ENCODE measurements around the gene LRRTM1.

The LRRTM1 gene

DNA sequence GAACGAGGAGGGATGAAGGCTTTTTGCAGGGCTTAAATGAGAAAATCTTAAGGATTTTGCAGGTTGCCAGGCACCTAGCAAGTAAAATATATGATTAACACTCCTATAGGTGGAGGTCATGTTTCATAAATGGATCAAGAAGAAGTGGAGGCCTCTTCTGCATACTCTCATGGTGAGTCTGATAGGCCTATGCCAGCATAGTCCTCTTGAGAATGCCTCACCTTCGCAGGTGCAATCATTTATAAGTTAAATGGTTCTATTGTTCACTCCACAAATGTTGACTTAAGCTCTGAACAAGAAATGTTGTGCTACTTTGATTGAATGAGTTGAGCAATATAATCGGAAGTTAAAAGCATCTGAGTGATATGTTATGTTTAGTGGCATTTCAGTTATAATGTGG is 12.1 kb downstream of the LRRTM1 start:
- TF ChIP-seq, protein P1, sequence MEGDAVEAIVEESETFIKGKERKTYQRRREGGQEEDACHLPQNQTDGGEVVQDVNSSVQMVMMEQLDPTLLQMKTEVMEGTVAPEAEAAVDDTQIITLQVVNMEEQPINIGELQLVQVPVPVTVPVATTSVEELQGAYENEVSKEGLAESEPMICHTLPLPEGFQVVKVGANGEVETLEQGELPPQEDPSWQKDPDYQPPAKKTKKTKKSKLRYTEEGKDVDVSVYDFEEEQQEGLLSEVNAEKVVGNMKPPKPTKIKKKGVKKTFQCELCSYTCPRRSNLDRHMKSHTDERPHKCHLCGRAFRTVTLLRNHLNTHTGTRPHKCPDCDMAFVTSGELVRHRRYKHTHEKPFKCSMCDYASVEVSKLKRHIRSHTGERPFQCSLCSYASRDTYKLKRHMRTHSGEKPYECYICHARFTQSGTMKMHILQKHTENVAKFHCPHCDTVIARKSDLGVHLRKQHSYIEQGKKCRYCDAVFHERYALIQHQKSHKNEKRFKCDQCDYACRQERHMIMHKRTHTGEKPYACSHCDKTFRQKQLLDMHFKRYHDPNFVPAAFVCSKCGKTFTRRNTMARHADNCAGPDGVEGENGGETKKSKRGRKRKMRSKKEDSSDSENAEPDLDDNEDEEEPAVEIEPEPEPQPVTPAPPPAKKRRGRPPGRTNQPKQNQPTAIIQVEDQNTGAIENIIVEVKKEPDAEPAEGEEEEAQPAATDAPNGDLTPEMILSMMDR (IDR thresholded peaks at IDR 0.05; ENCODE audit: borderline replicate concordance, insufficient read depth, low read depth, low read length): no peak
- no peak overlapping the region for H3K4me3 ChIP-seq (ENCODE audit: low read depth, low read length)

DNA sequence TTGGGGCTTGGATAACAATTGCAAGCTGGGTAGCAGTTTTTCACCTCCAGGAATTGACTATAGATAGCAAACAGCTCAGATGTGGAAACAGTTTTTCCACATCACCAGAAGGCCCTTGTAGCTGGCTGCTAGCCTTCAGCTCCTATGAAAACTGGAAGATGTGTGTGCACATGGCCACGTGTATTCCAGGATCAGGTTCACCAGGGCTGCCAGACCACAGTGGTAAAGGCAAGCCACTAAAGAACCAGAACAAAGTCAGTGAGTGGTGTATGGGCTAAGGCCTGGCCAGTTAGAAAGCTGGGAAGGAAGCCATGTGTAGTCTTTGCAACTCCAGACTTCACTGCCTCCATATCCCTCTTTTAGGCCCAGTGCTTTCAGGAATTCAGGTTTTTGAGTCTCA is 12.9 kb downstream of the LRRTM1 start:
- H3K4me3 ChIP-seq (ENCODE audit: low read depth, low read length): no peak overlapping the region
- TF ChIP-seq, protein P1 (IDR thresholded peaks at IDR 0.05; ENCODE audit: borderline replicate concordance, insufficient read depth, low read depth, low read length): no peak

- TF ChIP-seq, protein P1 (IDR thresholded peaks at IDR 0.05; ENCODE audit: borderline replicate concordance, insufficient read depth, low read depth, low read length): no peak
- no peak overlapping the region for H3K4me3 ChIP-seq (ENCODE audit: low read depth, low read length)
Observed at GRCh38 chr2:80288576-80288975, 16.0 kb downstream of the LRRTM1 start.

DNA sequence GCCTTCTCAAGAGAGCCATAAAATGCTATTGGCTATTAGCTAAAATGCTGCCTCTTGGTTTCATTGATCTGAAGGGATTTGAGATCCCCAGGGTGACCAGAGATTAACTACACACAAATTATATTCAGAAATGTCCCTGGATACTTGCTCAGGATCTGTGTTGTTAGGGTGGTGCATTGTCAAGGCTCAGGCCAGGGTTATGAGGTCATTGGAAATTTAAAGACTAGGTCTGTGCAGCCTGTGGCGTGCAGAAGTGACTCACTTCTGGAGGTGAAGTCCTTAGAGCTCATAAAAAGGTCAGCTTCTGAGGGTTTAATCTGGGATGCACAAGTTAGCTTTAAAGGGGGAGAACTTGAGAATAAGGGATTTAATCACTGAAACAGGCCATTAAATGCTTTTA is 23.5 kb downstream of the LRRTM1 start:
- TF ChIP-seq, protein P1 (IDR thresholded peaks at IDR 0.05; ENCODE audit: borderline replicate concordance, insufficient read depth, low read depth, low read length): no peak
- no peak overlapping the region for H3K4me3 ChIP-seq (ENCODE audit: low read depth, low read length)

GRCh38 chr2:80280598-80280997 is 24.0 kb downstream of the LRRTM1 start:
- TF ChIP-seq, protein P1 (IDR thresholded peaks at IDR 0.05; ENCODE audit: borderline replicate concordance, insufficient read depth, low read depth, low read length): no peak
- H3K4me3 ChIP-seq (ENCODE audit: low read depth, low read length): no peak overlapping the region

GRCh38 chr2:80269806-80270205 is 34.7 kb downstream of the LRRTM1 start:
- no peak overlapping the region for H3K4me3 ChIP-seq (ENCODE audit: low read depth, low read length)
- TF ChIP-seq, protein P1 (IDR thresholded peaks at IDR 0.05; ENCODE audit: borderline replicate concordance, insufficient read depth, low read depth, low read length): no peak

DNA sequence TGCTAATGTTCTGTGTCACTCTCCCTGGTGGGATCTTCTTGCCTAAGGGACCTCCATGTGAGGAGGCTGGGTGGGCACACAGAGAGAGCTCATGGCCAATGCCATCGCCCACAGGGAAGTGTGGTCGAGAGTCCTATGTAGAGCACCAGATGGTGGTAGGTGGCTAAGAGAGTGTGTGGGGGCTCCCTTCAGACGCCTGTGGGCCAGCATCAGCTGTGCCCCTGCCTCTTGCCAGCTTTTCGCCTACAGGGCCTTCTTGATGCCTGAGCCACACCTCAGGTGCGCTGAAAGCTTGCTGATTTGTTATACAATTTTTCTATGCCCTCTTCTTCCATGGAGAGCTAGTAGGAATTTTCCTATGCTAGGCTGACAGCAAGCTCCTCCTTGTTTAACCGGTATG is 38.3 kb downstream of the LRRTM1 start:
- TF ChIP-seq, protein P1 (IDR thresholded peaks at IDR 0.05; ENCODE audit: borderline replicate concordance, insufficient read depth, low read depth, low read length): no peak
- no peak overlapping the region for H3K4me3 ChIP-seq (ENCODE audit: low read depth, low read length)

Measured in GM12875 (cell line).